Gastroesophageal sphincter (tissue), 4 donors: ENCODE results near the gene ADAM10. TPM values are rescaled to one million over a fixed set of nuclear protein-coding genes. Genes with fewer than 3 reads are reported as not detected.

ENCODE experiments used
- ATAC-seq: fragments of 150-250 bp; one replicate; pipeline ENCODE4 v1.9.1; 2016; ENCODE audit warnings: mild to moderate bottlenecking, moderate library complexity
- H3K27ac ChIP-seq, 4 donors: fragments of 200-600 bp; sonication (generic) in 3 of 4; 1 replicate in 3 of 4; 2 replicates in 1 of 4; pipeline ENCODE4 v1.5.1; 2016 to 2019
- H3K27me3 ChIP-seq: fragments of 200-600 bp; sonication (generic); one replicate; pipeline ENCODE4 v1.5.1; 2019
- H3K36me3 ChIP-seq, 2 donors: fragments of 200-600 bp; sonication (generic); one replicate each; pipeline ENCODE4 v1.5.1; 2019; ENCODE audit warnings: control low read depth in 1 of 2
- H3K4me1 ChIP-seq, 3 donors: fragments of 200-600 bp; sonication (generic); 1 replicate in 2 of 3; 2 replicates in 1 of 3; pipeline ENCODE4 v1.5.1; 2016 to 2019; ENCODE audit warnings: control low read depth in 2 of 3
- H3K4me3 ChIP-seq, 2 donors: fragments of 200-600 bp; sonication (generic); one replicate each; pipeline ENCODE4 v1.5.1; 2019; ENCODE audit warnings: mild to moderate bottlenecking in 1 of 2, moderate library complexity in 1 of 2
- H3K9me3 ChIP-seq, 3 donors: fragments of 200-600 bp; sonication (generic); one replicate each; pipeline ENCODE4 v1.5.1; 2017 to 2019; ENCODE audit warnings: control low read depth in 2 of 3
- CTCF ChIP-seq, 4 experiments: fragments of 200-600 bp in 2 of 4; fragments of 450-650 bp in 2 of 4; sonication (generic) in 1 of 4; IDR thresholded peaks; one replicate each; pipeline ENCODE4 v1.5.1; 2017 to 2019; ENCODE audit warnings: antibody characterized with exemption in 4 of 4, mild to moderate bottlenecking in 2 of 4, moderate library complexity in 2 of 4
- EP300 ChIP-seq: sonication (generic); formaldehyde crosslinking; IDR thresholded peaks from one replicate; pipeline ENCODE4 v1.6.1; 2017; ENCODE audit warnings: antibody characterized with exemption, mild to moderate bottlenecking
- POLR2A ChIP-seq, 2 donors: fragments of 450-650 bp; IDR thresholded peaks; one replicate each; pipeline ENCODE4 v1.6.1; 2017; ENCODE audit warnings: antibody characterized with exemption in 2 of 2, mild to moderate bottlenecking in 2 of 2, moderate library complexity in 1 of 2
- POLR2AphosphoS5 ChIP-seq: sonication (generic); formaldehyde crosslinking; IDR thresholded peaks from one replicate; pipeline ENCODE4 v1.6.1; 2017; ENCODE audit warnings: antibody characterized with exemption
- WGBS, 2 donors: methylation state at CpG; one replicate each; pipeline ENCODE4 v1.1.5; 2018; ENCODE audit warnings: low coverage in 1 of 2; 5-methylcytosine and 5-hydroxymethylcytosine counted together
- total RNA-seq, 4 donors: library from RNA; depleted of rRNA; stranded (reverse); fragments of >200 nt; gene quantifications; one replicate each; pipeline ENCODE4 v1.1.0, GENCODE V29; 2016

The ADAM10 gene
- total RNA-seq, 4 donors from 2014 or later: 59.5 to 69.1 (median 62.3) TPM

- H3K9me3 ChIP-seq: no peaks in the 10 kb centered on the region
- WGBS, 2 donors: 9 to 29% methylated on average over 3 of the region's 3 CpGs
- no peak overlapping the region for H3K27ac ChIP-seq
- no peak overlapping the region for H3K4me3 ChIP-seq
- no peaks in the 10 kb centered on the region for H3K36me3 ChIP-seq
- H3K4me1 ChIP-seq: no peaks in the 10 kb centered on the region
- H3K27me3 ChIP-seq: no peaks in the 10 kb centered on the region
- no peak for ATAC-seq
- TF ChIP-seq EP300: no peak
- TF ChIP-seq CTCF (IDR thresholded peaks at IDR 0.05): peak in 2 of 4 experiments; percentile 14 to 28
Measured at GRCh38 chr15:58758141-58758540, 8.6 kb upstream of the ADAM10 start.

GRCh38 chr15:58755956-58756355 lies 6.4 kb upstream of the ADAM10 start:
- H3K4me3 ChIP-seq: no peak overlapping the region
- H3K27ac ChIP-seq: no peak overlapping the region
- H3K27me3 ChIP-seq: no peaks in the 10 kb centered on the region
- TF ChIP-seq EP300: no peak
- no peak for TF ChIP-seq POLR2AphosphoS5
- TF ChIP-seq CTCF (IDR thresholded peaks at IDR 0.05): no peak
- no peak for TF ChIP-seq POLR2A (IDR thresholded peaks at IDR 0.05)
- WGBS, 2 donors: 42 to 57% methylated on average over 2 to 5 of the region's 6 CpGs
- no peaks in the 10 kb centered on the region for H3K4me1 ChIP-seq
- no peaks in the 10 kb centered on the region for H3K36me3 ChIP-seq
- no peaks in the 10 kb centered on the region for H3K9me3 ChIP-seq
- ATAC-seq: no peak

- TF ChIP-seq POLR2AphosphoS5: no peak
- no peak for TF ChIP-seq CTCF (IDR thresholded peaks at IDR 0.05)
- 94 to 100% methylated on average over 3 of the region's 3 CpGs for WGBS, 2 donors
- no peak for ATAC-seq
Measured at GRCh38 chr15:58755350-58755749, 5.8 kb upstream of the ADAM10 start.

GRCh38 chr15:58752716-58753115 lies 3.2 kb upstream of the ADAM10 start:
- whole genome bisulfite sequencing, 2 donors: 50 to 75% methylated on average over 1 of the region's 3 CpGs
- TF ChIP-seq POLR2AphosphoS5 (no peak), POLR2A (IDR thresholded peaks at IDR 0.05) (no peak), CTCF (IDR thresholded peaks at IDR 0.05) (no peak), EP300 (no peak)
- no peak for ATAC-seq
- no peaks in the 10 kb centered on the region for H3K9me3 ChIP-seq
- H3K4me3 ChIP-seq: no peak overlapping the region
- H3K27ac ChIP-seq: no peak overlapping the region
- peaks cover 0 to 12% (median 0%) of the 10 kb centered on the region in 3 donors for H3K4me1 ChIP-seq
- H3K27me3 ChIP-seq: no peaks in the 10 kb centered on the region
- H3K36me3 ChIP-seq: no peaks in the 10 kb centered on the region

More at GRCh38 chr15:58755350-58755749, 5.8 kb upstream of the ADAM10 start:
- Histone ChIP-seq H3K36me3 (no peaks in the 10 kb centered on the region), H3K27me3 (no peaks in the 10 kb centered on the region), H3K27ac (no peak overlapping the region), H3K4me3 (no peak overlapping the region), H3K4me1 (peaks cover 0 to 5% (median 0%) of the 10 kb centered on the region in 3 donors), H3K9me3 (no peaks in the 10 kb centered on the region)

- TF ChIP-seq POLR2A (IDR thresholded peaks at IDR 0.05): no peak
- TF ChIP-seq CTCF (IDR thresholded peaks at IDR 0.05): peak in 1 of 4 experiments; percentile 15
- TF ChIP-seq EP300: no peak
- no peak for TF ChIP-seq POLR2AphosphoS5
- WGBS, 2 donors: 0% methylated on average over 2 of the region's 81 CpGs; no CpG with 5 or more reads in 1 of the 2 donors
Measured at GRCh38 chr15:58748852-58749531, 515 bp downstream of the ADAM10 start.

More at GRCh38 chr15:58748852-58749531, 515 bp downstream of the ADAM10 start:
- peak overlapping the region; percentile 91 to 95 for H3K4me3 ChIP-seq
- H3K4me1 ChIP-seq: peaks cover 0 to 44% (median 0%) of the 10 kb centered on the region in 3 donors
- peak; percentile 37 for ATAC-seq
- H3K9me3 ChIP-seq: no peaks in the 10 kb centered on the region
- no peaks in the 10 kb centered on the region for H3K36me3 ChIP-seq
- H3K27me3 ChIP-seq: no peaks in the 10 kb centered on the region
- peak overlapping the region; percentile 98 to 99 (median 98) for H3K27ac ChIP-seq
